Mesodermal cell (in vitro differentiated cells): Measurements from ENCODE around the gene ATP8B1.
A peak's percentile ranks its signal among the peaks of the same experiment; 100 is the strongest.
"Not testable (repeated sequence)": the region's sequence is repeated elsewhere in the genome, so short reads cannot be mapped to it uniquely, and the experiment has no call there.

ENCODE experiments used
- H3K27ac ChIP-seq: 2 replicates; pipeline ENCODE4 v1.7.0; 2013; ENCODE audit warnings: mild to moderate bottlenecking, low read depth, low read length, moderate library complexity; ENCODE audit not compliant: severe bottlenecking
- H3K36me3 ChIP-seq: 2 replicates; pipeline ENCODE4 v1.7.1; 2013; ENCODE audit warnings: mild to moderate bottlenecking, low read length, moderate library complexity; ENCODE audit not compliant: control insufficient read depth, insufficient read depth
- H3K4me1 ChIP-seq: one replicate; pipeline ENCODE4 v1.7.1; 2013; ENCODE audit warnings: mild to moderate bottlenecking, low read length; ENCODE audit not compliant: insufficient read depth, control insufficient read depth, poor library complexity, severe bottlenecking
- H3K4me3 ChIP-seq: 2 replicates; pipeline ENCODE4 v1.7.0; 2013; ENCODE audit warnings: low read length, control low read depth, mild to moderate bottlenecking; ENCODE audit not compliant: insufficient read depth, poor library complexity, severe bottlenecking; ENCODE audit errors: extremely low read depth
- H3K9me3 ChIP-seq: 2 replicates; pipeline ENCODE4 v1.7.1; 2013; ENCODE audit warnings: mild to moderate bottlenecking, low read length, moderate library complexity; ENCODE audit not compliant: control insufficient read depth
- WGBS, 2 experiments: methylation state at CpG; one replicate each; pipeline ENCODE4 v1.1.5; 2013; ENCODE audit warnings: missing lambda C conversion rate in 2 of 2; ENCODE audit not compliant: insufficient coverage in 2 of 2; 5-methylcytosine and 5-hydroxymethylcytosine counted together

Gene ATP8B1

DNA sequence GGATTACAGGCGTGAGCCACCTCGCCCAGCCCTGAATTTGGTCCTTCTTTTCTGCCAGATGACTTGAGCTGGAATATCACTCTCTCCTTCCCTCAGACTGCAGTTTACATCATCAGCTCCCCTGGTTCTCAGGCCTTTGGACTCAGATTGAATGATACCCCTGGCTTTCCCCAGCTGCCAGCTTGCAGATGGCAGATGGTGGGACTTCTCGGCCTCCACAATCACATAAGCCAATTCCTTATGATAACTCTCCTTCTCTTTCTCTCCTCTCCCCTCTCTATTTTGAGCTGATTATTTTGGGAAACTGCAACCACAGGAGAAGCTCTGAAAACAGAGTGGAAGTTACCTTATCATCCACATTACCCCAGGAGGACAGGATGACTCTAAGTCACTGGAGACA lies 33.4 kb upstream of the ATP8B1 start:
- 86 to 92% methylated on average over 2 of the region's 3 CpGs for WGBS, 2 experiments
- no peaks in the 10 kb centered on the region for H3K4me1 ChIP-seq
- H3K4me3 ChIP-seq, result no peak overlapping the region
- no peak overlapping the region for H3K27ac ChIP-seq
- no peaks in the 10 kb centered on the region for H3K36me3 ChIP-seq
- H3K9me3 ChIP-seq, result peaks cover 4% of the 10 kb centered on the region

DNA sequence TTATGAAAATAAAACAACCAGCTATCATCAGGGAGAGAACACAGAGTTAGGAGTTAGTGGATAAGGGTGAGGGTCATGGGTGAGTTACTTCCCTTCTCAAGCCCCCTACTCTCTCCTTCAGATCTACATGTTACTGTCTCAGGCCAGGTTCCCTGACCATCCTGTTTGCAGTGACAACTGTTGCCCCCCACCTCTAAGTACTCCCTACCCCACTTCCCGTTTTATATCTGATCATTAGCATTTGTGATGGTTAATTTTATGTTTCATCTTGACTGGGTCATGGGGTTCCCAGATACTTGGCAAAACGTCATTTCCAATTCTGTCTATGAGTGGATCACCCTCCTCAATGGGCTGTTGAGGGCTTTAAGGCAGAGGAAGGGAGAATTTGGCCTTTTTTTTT lies 32.8 kb upstream of the ATP8B1 start:
- Histone ChIP-seq H3K4me1 (no peaks in the 10 kb centered on the region), H3K36me3 (no peaks in the 10 kb centered on the region), H3K4me3 (no peak overlapping the region), H3K9me3 (peaks cover 4% of the 10 kb centered on the region), H3K27ac (no peak overlapping the region)
- WGBS, 2 experiments, result 83% methylated on average over 1 of the region's 2 CpGs; no CpG with 5 or more reads in 1 of the 2 experiments

- H3K4me1 ChIP-seq, result no peaks in the 10 kb centered on the region
- no CpG with 5 or more reads among the region's 2 CpGs for WGBS, 2 experiments
- H3K27ac ChIP-seq, result no peak overlapping the region
- peaks cover 4% of the 10 kb centered on the region for H3K9me3 ChIP-seq
- no peaks in the 10 kb centered on the region for H3K36me3 ChIP-seq
- H3K4me3 ChIP-seq, result no peak overlapping the region
Observed at GRCh38 chr18:57834616-57835015, 31.5 kb upstream of the ATP8B1 start.

- H3K9me3 ChIP-seq, result peaks cover 4% of the 10 kb centered on the region
- H3K27ac ChIP-seq, result no peak overlapping the region
- H3K4me1 ChIP-seq, result no peaks in the 10 kb centered on the region
- WGBS, 2 experiments, result 88 to 100% methylated on average over 5 to 6 of the region's 8 CpGs
- no peaks in the 10 kb centered on the region for H3K36me3 ChIP-seq
- no peak overlapping the region for H3K4me3 ChIP-seq
Observed at GRCh38 chr18:57833441-57834101, 30.5 kb upstream of the ATP8B1 start.

DNA sequence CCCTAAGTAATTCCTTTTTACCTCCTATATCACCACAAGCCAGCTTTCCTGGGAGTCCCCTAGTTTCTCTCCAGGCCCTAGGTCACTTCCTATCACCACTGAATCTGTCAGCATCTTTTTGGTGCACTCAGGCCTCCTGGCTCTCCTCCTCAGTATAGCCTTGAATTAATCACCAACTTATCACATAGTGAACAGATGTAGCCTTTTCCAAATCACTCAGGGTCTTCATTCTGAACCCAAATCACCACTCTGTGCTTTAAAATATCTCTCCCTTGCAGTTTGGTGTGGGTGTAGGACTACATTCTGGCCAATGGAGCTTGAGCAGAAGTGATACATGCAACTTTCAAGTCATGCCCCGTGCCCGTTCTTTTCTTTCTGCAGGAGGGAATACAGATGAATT lies 29.6 kb upstream of the ATP8B1 start:
- Histone ChIP-seq H3K4me1 (no peaks in the 10 kb centered on the region), H3K27ac (no peak overlapping the region), H3K36me3 (no peaks in the 10 kb centered on the region), H3K4me3 (no peak overlapping the region), H3K9me3 (peaks cover 4% of the 10 kb centered on the region)
- 84 to 93% methylated on average over 2 of the region's 2 CpGs for WGBS, 2 experiments

GRCh38 chr18:57831597-57832377 lies 28.7 kb upstream of the ATP8B1 start:
- 93 to 98% methylated on average over 10 to 11 of the region's 14 CpGs for WGBS, 2 experiments
- Histone ChIP-seq H3K9me3 (peaks cover 4% of the 10 kb centered on the region), H3K4me1 (no peaks in the 10 kb centered on the region), H3K4me3 (no peak overlapping the region), H3K27ac (no peak overlapping the region), H3K36me3 (no peaks in the 10 kb centered on the region)

- WGBS, 2 experiments, result 77 to 98% methylated on average over 5 to 7 of the region's 11 CpGs
- Histone ChIP-seq H3K4me1 (no peaks in the 10 kb centered on the region), H3K9me3 (peaks cover 4% of the 10 kb centered on the region), H3K4me3 (no peak overlapping the region), H3K36me3 (no peaks in the 10 kb centered on the region), H3K27ac (no peak overlapping the region)
Observed at GRCh38 chr18:57827646-57828045, 24.5 kb upstream of the ATP8B1 start.

DNA sequence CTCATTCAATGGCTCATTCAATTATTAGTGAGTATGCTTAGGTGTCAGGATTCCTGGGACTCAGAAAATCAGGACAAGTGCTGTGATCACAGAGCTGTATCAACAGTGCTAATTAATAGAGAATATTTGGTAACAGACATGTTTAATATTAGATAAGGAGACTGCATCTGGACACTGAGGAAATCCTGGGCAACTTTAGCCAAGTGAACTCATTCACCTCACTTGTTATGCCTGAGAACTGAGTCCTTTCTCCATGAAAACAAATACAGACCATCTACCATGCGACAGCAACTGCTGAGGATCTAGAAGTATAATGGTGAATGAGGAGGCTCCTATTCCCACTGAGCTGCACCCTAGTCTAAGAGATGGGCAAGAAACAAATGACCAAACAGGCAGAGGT lies 23.1 kb upstream of the ATP8B1 start:
- Histone ChIP-seq H3K4me3 (no peak overlapping the region), H3K36me3 (no peaks in the 10 kb centered on the region), H3K9me3 (no peaks in the 10 kb centered on the region), H3K4me1 (no peaks in the 10 kb centered on the region), H3K27ac (no peak overlapping the region)
- WGBS, 2 experiments, result no CpG with 5 or more reads among the region's 1 CpG

DNA sequence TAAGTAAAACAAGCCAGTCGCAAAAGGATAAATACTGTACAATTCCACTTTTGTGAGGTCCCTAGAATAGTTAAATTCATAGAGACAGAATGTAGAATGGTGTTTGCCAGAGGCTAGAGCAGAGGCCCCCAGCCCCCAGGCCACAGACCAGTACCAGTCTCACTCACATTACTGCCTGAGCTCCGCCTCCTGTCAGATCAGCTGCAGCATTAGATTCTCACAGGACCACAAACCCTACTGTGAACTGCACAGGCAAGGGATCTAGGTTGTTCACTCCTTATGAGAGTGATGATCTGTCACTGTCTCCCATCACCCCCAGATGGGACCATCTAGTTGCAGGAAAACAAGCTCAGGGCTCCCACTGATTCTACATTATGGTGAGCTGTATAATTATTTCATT lies 17.5 kb upstream of the ATP8B1 start:
- not testable (repeated sequence) for H3K4me3 ChIP-seq, H3K27ac ChIP-seq, H3K4me1 ChIP-seq, H3K36me3 ChIP-seq, H3K9me3 ChIP-seq
- 100% methylated on average over 1 of the region's 2 CpGs; no CpG with 5 or more reads in 1 of the 2 experiments for WGBS, 2 experiments

- Histone ChIP-seq H3K9me3 (no peaks in the 10 kb centered on the region), H3K4me3 (no peak overlapping the region), H3K36me3 (no peaks in the 10 kb centered on the region), H3K4me1 (peaks cover 4% of the 10 kb centered on the region), H3K27ac (peak overlapping the region; percentile 69)
- 84 to 89% methylated on average over 5 to 6 of the region's 10 CpGs for WGBS, 2 experiments
Observed at GRCh38 chr18:57819671-57820460, 16.8 kb upstream of the ATP8B1 start.
